DND-41 (cell line): ENCODE measurements around the gene MECR.

Experiments
- ATAC-seq: fragments of 200-7000 bp; cut with Tn5 transposase; 3 replicates; pipeline ENCODE4 v1.9.1; 2021; ENCODE audit warnings: low read depth; ENCODE audit not compliant: insufficient read depth
- DNase-seq: peaks from one replicate; pipeline ENCODE4 v3.0.0-alpha.2; 2020
- H2AFZ ChIP-seq: 2 replicates; pipeline ENCODE4 v1.6.0; 2012; ENCODE audit warnings: low read depth, low read length
- H3K27ac ChIP-seq: 2 replicates; pipeline ENCODE4 v1.5.1; 2012; ENCODE audit warnings: low read length, inconsistent platforms
- H3K27me3 ChIP-seq: fragments of 200-600 bp; sonication (generic); 2 replicates; pipeline ENCODE4 v1.6.0; 2012; ENCODE audit warnings: low read length, mild to moderate bottlenecking, inconsistent platforms; ENCODE audit not compliant: insufficient read depth, poor library complexity
- H3K36me3 ChIP-seq: 2 replicates; pipeline ENCODE4 v1.5.1; 2012; ENCODE audit warnings: low read length, inconsistent platforms; ENCODE audit not compliant: insufficient read depth
- H3K4me1 ChIP-seq: 2 replicates; pipeline ENCODE4 v1.5.1; 2012; ENCODE audit warnings: mild to moderate bottlenecking, low read length; ENCODE audit not compliant: insufficient read depth
- H3K4me2 ChIP-seq: 2 replicates; pipeline ENCODE4 v1.6.0; 2012; ENCODE audit warnings: mild to moderate bottlenecking, moderate library complexity, low read length, inconsistent platforms; ENCODE audit not compliant: insufficient read depth
- H3K4me3 ChIP-seq, 2 experiments: fragments of 200-600 bp in 1 of 2; shearing (Covaris generic) in 1 of 2; 2 replicates each; pipeline ENCODE4 v1.5.1; 2012 to 2016; ENCODE audit warnings: inconsistent platforms in 2 of 2, low read length in 2 of 2, mild to moderate bottlenecking in 2 of 2, low read depth in 1 of 2, moderate library complexity in 1 of 2
- H3K79me2 ChIP-seq: 2 replicates; pipeline ENCODE4 v1.6.0; 2012; ENCODE audit warnings: low read length, inconsistent platforms; ENCODE audit not compliant: insufficient read depth
- H3K9ac ChIP-seq: 2 replicates; pipeline ENCODE4 v1.6.0; 2012; ENCODE audit warnings: low read depth, mild to moderate bottlenecking, inconsistent platforms, low read length, moderate library complexity
- H3K9me3 ChIP-seq: 2 replicates; pipeline ENCODE4 v1.5.1; 2012; ENCODE audit warnings: low read length, moderate library complexity, mild to moderate bottlenecking, inconsistent platforms; ENCODE audit not compliant: insufficient read depth, severe bottlenecking
- H4K20me1 ChIP-seq: 2 replicates; pipeline ENCODE4 v1.6.0; 2012; ENCODE audit warnings: low read length; ENCODE audit not compliant: insufficient read depth
- EZH2 ChIP-seq: IDR thresholded peaks from 3 replicates; pipeline ENCODE4 v1.6.1; 2012; ENCODE audit warnings: borderline replicate concordance, low read depth, mild to moderate bottlenecking, moderate library complexity, low read length, inconsistent platforms; ENCODE audit not compliant: severe bottlenecking
- TF ChIP-seq, protein P1 (sequence below): IDR thresholded peaks from 2 replicates; pipeline ENCODE4 v1.5.1; 2012; ENCODE audit warnings: borderline replicate concordance, low read length, moderate library complexity, mild to moderate bottlenecking; ENCODE audit not compliant: poor library complexity, severe bottlenecking; ENCODE audit errors: extremely low read depth

Gene MECR

DNA sequence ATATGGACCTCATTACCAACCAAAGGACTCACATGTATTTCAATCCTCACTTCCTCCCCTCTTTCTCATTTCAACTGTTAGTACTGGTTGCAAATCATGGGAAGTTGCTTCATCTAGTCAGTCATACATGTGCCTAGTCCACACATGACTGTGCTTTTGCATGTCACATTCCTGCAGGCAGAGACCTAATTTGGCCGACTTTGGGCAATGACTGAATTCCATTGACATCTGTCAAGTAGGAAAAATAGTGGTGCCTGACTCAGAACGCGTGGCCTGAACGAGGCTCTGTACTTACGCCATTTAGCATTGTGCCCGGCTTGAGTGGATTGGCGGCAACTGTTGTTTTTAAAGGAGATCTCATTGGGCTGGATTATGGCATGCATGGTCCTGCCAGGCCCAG, 23.6 kb upstream of the MECR start:
- DNase-seq (no peak), ATAC-seq (no peak)
- no peak overlapping the region for H2AFZ ChIP-seq
- H4K20me1 ChIP-seq: peaks cover 4% of the 10 kb centered on the region; the same call in 1 of the 2 replicates
- H3K27ac ChIP-seq: no peak overlapping the region
- peaks cover 14% of the 10 kb centered on the region for H3K4me1 ChIP-seq
- H3K9me3 ChIP-seq: no peaks in the 10 kb centered on the region
- H3K4me2 ChIP-seq: no peak overlapping the region
- no peaks in the 10 kb centered on the region for H3K36me3 ChIP-seq
- peaks cover 16% of the 10 kb centered on the region for H3K27me3 ChIP-seq
- H3K9ac ChIP-seq: no peak overlapping the region
- no peaks in the 10 kb centered on the region for H3K79me2 ChIP-seq
- no peak overlapping the region for H3K4me3 ChIP-seq
- TF ChIP-seq EZH2: no peak
- TF ChIP-seq, protein P1, sequence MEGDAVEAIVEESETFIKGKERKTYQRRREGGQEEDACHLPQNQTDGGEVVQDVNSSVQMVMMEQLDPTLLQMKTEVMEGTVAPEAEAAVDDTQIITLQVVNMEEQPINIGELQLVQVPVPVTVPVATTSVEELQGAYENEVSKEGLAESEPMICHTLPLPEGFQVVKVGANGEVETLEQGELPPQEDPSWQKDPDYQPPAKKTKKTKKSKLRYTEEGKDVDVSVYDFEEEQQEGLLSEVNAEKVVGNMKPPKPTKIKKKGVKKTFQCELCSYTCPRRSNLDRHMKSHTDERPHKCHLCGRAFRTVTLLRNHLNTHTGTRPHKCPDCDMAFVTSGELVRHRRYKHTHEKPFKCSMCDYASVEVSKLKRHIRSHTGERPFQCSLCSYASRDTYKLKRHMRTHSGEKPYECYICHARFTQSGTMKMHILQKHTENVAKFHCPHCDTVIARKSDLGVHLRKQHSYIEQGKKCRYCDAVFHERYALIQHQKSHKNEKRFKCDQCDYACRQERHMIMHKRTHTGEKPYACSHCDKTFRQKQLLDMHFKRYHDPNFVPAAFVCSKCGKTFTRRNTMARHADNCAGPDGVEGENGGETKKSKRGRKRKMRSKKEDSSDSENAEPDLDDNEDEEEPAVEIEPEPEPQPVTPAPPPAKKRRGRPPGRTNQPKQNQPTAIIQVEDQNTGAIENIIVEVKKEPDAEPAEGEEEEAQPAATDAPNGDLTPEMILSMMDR: no peak

DNA sequence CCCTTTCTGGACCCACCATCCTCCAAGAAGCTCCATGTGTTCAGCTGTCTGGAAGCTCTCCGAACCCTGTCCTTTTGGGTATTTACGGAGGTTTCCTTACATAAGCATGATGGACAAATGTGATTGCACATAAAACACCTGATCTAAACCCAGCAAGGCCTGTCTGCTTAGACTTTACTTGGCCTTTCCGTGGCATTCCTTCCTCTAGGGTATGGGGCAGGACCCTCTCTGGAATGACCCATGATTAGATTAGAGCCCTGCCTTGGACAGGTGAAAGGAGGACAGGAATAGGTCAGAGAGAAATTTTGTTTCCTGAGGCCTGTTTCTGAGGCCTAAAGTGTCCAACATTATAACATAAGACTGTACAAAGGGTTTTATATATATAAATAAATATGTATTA, 22.4 kb upstream of the MECR start:
- H3K27ac ChIP-seq: no peak overlapping the region
- no peak for DNase-seq
- no peak for ATAC-seq
- H3K4me3 ChIP-seq: no peak overlapping the region
- H3K9me3 ChIP-seq: no peaks in the 10 kb centered on the region
- no peak overlapping the region for H2AFZ ChIP-seq
- H3K27me3 ChIP-seq: peaks cover 5% of the 10 kb centered on the region
- H3K36me3 ChIP-seq: no peaks in the 10 kb centered on the region
- no peaks in the 10 kb centered on the region for H3K79me2 ChIP-seq
- peaks cover 26% of the 10 kb centered on the region for H3K4me1 ChIP-seq
- H3K9ac ChIP-seq: no peak overlapping the region
- TF ChIP-seq, protein P1: no peak
- TF ChIP-seq EZH2: no peak
- H4K20me1 ChIP-seq: no peaks in the 10 kb centered on the region
- no peak overlapping the region for H3K4me2 ChIP-seq

DNA sequence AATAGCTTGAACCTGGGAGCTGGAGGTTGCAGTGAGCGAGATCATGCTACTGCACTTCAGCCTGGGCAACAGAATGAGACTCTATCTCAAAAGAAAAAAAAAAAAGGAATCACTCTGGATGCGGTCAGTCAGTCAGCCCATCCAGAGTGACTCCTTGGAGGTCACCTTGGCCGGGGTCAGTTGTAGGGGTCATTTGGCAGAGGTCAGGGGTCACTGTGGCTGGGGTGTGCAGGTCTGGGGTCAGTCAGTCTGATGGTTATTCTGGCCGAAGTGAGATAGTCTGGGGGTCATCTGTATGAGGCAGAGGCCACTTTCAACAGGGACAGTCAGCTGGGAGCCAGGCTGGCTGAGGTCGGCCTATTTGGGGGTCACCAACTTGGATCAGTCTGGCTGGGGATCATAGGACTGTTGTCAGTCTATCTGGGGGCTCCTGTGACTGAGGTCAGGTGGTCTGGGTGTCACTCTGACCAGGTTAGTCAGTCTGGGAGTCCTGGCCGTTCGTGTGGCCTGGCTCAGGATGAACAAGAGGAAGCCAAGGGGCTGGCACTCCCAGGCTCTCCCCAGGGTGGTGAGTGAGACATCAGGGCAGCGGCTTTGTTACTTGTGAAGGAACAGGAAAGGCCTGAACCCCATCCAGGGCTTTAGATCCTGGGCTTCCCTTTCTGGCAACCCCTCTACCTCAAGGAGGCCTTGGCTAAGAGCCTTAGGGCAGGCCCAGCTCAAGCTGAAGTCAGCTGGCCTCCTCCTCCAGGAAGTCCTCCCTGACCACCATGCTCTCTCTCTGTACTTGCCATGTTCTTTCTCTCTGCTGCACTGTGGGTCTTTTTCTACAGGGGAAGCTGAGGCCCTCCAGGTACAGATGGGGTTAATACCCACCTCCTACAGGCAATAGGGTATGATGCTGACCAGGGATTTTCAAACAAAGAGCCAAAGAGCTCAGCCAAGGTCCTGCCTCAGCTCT, 20.7 kb upstream of the MECR start:
- Histone ChIP-seq H3K9me3 (no peaks in the 10 kb centered on the region), H2AFZ (no peak overlapping the region), H3K27ac (no peak overlapping the region), H3K36me3 (no peaks in the 10 kb centered on the region), H3K27me3 (no peaks in the 10 kb centered on the region), H4K20me1 (no peaks in the 10 kb centered on the region), H3K4me3 (no peak overlapping the region), H3K79me2 (no peaks in the 10 kb centered on the region), H3K9ac (no peak overlapping the region), H3K4me1 (peaks cover 26% of the 10 kb centered on the region), H3K4me2 (no peak overlapping the region)
- no peak for ATAC-seq
- TF ChIP-seq, protein P1: no peak
- TF ChIP-seq EZH2: no peak
- no peak for DNase-seq
